Pancreas (tissue), 10 donors: ENCODE results near the gene BAHCC1. TPM values are rescaled to one million over a fixed set of nuclear protein-coding genes. Genes with fewer than 3 reads are reported as not detected.
A peak's percentile ranks its signal among the peaks of the same experiment; 100 is the strongest.
"Not testable (repeated sequence)": the region's sequence is repeated elsewhere in the genome, so short reads cannot be mapped to it uniquely, and the experiment has no call there.

Experiments
- ATAC-seq, 4 donors: fragments of 200-7000 bp; cut with Tn5 transposase; one replicate each; pipeline versions ENCODE4 v1.8.0 to v1.9.1; 2020; ENCODE audit warnings: mild to moderate bottlenecking in 4 of 4, moderate library complexity in 4 of 4
- DNase-seq, 6 donors: peaks; one replicate each; pipeline ENCODE4 v3.0.0-alpha.2; 2020
- FAIRE-seq: peaks from 2 replicates; lab custom pipeline; 2012; peaks lifted over from hg19 to GRCh38; lab: Jason Lieb, UNC
- H3K27ac ChIP-seq, 4 donors: fragments of 200-600 bp; sonication (generic); 1 replicate in 3 of 4; 2 replicates in 1 of 4; pipeline versions ENCODE4 v1.5.0 to v1.8.0; 2020
- H3K27me3 ChIP-seq, 4 donors: fragments of 200-600 bp; one replicate each; pipeline ENCODE4 v1.8.0; 2021
- H3K36me3 ChIP-seq, 3 donors: fragments of 200-600 bp; sonication (generic) in 1 of 3; one replicate each; pipeline versions ENCODE4 v1.5.0 to v1.8.0; 2020 to 2021
- H3K4me1 ChIP-seq, 3 donors: fragments of 200-600 bp; one replicate each; pipeline ENCODE4 v1.8.0; 2021
- H3K4me3 ChIP-seq, 4 donors: fragments of 200-600 bp; sonication (generic) in 2 of 4; one replicate each; pipeline versions ENCODE4 v1.5.0 to v1.8.0; 2020 to 2021
- H3K9me3 ChIP-seq, 4 donors: fragments of 200-600 bp; one replicate each; pipeline ENCODE4 v1.8.0; 2021
- WGBS, 2 donors: extraction: QIAGEN DNeasy Blood & Tissue Kit; methylation state at CpG; one replicate each; pipeline ENCODE4 v1.1.7; 2013; 5-methylcytosine and 5-hydroxymethylcytosine counted together
- intact Hi-C, 3 donors: fragments of 100-400 bp; cut with DNase I; formaldehyde crosslinking; loops; one replicate each; pipeline versions ENCODE4 v1.11.1 to v1.14.2; 2022
- polyA plus RNA-seq, 2 donors: library from polyadenylated mRNA; stranded (reverse); fragments of 200-250 nt; gene quantifications; one replicate each; pipeline ENCODE4 v1.2.3, GENCODE V29; 2013
- total RNA-seq, 6 donors: library from RNA; stranded (reverse); fragmentation: NEBNext Ultra II Directional in 4 of 6; extraction: Animal tissue kit (Norgen Biotek cat#: 25700) in 4 of 6; gene quantifications; one replicate each; pipeline versions ENCODE4 v1.2.1 to v1.2.4, GENCODE V29; 2021 to 2023
- TF ChIP-seq, protein P1 (sequence below), 4 donors: fragments of 200-600 bp; sonication (generic) in 3 of 4; IDR thresholded peaks; one replicate each; pipeline versions ENCODE4 v1.5.0 to v1.8.0; 2021; ENCODE audit warnings: antibody characterized with exemption in 4 of 4
- donor health status: healthy with polysubstance abuse.
- donor health status: DM: no; HTN: no; CAD: no; lungs with moderate emphysema.
- donor health status: DM: no; HTN: no; CAD: no.
- donor health status: control.
- donor health status: control.
- donor health status: Bipolar disorder and iron deficiency.
- donor health status: DM: yes; HTN: yes; CAD: no.
- donor health status: DM: no; HTN: no; CAD: no.
- donor health status: DM: no; HTN: no; CAD: no.
- donor health status: DM: yes; HTN: yes; CAD: no.

The BAHCC1 gene
- total and polyA plus RNA-seq, 8 donors, result 8.0 to 24.1 (median 10.5) TPM

DNA sequence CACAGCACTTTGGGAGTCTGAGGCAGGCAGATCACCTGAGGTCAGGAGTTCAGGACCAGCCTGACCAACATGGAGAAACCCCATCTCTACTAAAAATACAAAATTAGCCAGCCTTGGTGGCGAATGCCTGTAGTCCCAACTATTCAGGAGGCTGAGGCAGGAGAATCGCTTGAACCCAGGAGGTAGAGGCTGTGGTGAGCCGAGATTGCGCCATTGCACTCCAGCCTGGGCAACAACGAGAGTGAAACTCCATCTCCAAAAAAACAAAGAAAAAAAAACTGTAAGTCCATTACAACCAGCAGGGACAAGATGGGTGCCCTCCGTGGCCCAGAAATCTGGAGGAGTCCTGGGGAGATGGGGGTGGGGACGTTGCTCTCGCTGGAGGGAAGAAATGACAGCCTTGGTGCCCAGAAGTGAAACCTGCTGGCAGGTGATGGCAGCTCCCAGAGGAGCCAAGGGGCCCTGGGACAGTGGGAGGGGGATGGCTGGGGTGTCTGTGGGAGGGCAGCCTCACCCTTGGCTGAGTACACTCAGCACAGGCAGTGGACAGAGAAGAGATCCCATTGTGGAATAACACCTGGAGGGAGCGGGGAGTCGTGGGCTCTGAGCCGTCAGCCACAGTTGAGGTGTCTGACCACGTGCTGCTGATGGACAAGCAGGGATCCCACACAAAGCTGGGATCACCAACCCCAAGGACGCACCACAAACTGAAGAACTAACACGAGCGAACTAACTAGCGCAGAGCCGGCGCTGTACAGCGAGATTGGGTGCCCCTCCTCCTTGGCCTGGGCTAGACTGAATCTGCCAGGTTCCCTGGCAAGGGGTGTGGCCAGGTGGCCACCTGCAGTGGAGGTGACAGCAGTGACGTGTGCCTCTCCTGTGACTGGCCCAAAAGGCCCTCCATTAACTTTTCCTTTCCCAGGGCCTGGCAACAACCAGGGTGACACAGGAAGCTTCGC, 46.9 kb upstream of the BAHCC1 start:
- 36 to 38% methylated on average over 21 of the region's 21 CpGs for WGBS, 2 donors
- H3K36me3 ChIP-seq, result no peaks in the 10 kb centered on the region
- peak; percentile 54 to 68 (median 64) for ATAC-seq
- TF ChIP-seq, protein P1, sequence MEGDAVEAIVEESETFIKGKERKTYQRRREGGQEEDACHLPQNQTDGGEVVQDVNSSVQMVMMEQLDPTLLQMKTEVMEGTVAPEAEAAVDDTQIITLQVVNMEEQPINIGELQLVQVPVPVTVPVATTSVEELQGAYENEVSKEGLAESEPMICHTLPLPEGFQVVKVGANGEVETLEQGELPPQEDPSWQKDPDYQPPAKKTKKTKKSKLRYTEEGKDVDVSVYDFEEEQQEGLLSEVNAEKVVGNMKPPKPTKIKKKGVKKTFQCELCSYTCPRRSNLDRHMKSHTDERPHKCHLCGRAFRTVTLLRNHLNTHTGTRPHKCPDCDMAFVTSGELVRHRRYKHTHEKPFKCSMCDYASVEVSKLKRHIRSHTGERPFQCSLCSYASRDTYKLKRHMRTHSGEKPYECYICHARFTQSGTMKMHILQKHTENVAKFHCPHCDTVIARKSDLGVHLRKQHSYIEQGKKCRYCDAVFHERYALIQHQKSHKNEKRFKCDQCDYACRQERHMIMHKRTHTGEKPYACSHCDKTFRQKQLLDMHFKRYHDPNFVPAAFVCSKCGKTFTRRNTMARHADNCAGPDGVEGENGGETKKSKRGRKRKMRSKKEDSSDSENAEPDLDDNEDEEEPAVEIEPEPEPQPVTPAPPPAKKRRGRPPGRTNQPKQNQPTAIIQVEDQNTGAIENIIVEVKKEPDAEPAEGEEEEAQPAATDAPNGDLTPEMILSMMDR (IDR thresholded peaks at IDR 0.05), result no peak
- peaks cover 0 to 29% (median 16%) of the 10 kb centered on the region in 3 donors for H3K4me1 ChIP-seq
- FAIRE-seq, result no peak
- peak overlapping the region in 1 of 4 donors; percentile 25 for H3K4me3 ChIP-seq
- H3K27me3 ChIP-seq, result no peaks in the 10 kb centered on the region
- intact Hi-C loops, result no loop called here
- peak; percentile 79 to 96 (median 91) for DNase-seq
- H3K27ac ChIP-seq, result peak overlapping the region; percentile 66 to 81 (median 71)
- H3K9me3 ChIP-seq, result no peaks in the 10 kb centered on the region

DNA sequence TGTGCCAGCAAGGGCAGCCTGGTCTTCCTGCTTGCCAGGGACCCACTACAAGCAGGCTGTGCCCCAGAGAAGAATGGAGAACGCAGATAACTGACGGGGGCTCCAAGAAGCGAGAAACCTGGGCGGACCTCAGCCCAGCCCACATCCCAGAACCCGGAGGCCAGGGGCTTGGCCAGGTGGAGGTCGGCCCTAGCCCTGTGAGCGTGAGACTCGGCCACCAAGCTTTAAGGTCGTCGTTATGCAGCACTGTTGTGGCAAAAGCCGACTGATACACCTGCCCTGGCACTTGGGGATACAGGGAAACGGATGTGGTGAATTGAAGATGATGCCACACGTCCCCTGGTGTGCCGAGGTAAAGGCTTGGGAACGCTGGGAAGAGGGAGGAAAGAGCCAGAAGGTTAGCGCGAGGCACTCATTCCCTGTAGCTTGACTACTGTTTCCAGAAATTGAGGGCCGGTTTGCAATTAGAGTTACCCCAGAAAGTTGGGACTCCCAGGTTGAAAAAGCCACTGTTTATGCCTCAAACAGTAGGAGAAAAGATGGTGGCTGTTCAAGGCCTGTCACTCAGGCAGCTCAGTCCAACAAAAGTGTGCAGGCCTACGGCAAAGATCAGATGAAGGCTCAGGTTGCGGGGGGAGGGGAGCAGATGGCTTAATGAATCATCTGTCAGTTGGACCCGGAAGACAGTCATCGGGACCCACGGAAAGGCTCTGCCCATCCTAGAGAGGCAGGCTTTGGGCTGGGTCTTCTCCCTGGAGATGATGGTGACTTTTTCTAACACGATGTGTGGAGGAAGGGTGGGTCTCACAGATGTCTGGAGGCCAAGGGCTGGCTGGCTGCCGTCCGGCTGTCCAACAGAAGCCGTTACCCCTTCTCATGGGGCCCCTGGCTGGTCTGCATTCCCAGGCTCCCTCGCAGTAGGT, 45.6 kb upstream of the BAHCC1 start:
- H3K4me1 ChIP-seq, result peaks cover 6 to 35% (median 22%) of the 10 kb centered on the region in 3 donors
- peak overlapping the region; percentile 66 to 81 (median 71) for H3K27ac ChIP-seq
- no peaks in the 10 kb centered on the region for H3K9me3 ChIP-seq
- TF ChIP-seq, protein P1 (IDR thresholded peaks at IDR 0.05), result no peak
- no peaks in the 10 kb centered on the region for H3K27me3 ChIP-seq
- ATAC-seq (no peak), FAIRE-seq (no peak), DNase-seq (peak in 2 of 6 donors; percentile 34 to 46)
- no peak overlapping the region for H3K4me3 ChIP-seq
- no peaks in the 10 kb centered on the region for H3K36me3 ChIP-seq
- intact Hi-C loops, result no loop called here
- WGBS, 2 donors, result 92 to 93% methylated on average over 28 of the region's 28 CpGs

DNA sequence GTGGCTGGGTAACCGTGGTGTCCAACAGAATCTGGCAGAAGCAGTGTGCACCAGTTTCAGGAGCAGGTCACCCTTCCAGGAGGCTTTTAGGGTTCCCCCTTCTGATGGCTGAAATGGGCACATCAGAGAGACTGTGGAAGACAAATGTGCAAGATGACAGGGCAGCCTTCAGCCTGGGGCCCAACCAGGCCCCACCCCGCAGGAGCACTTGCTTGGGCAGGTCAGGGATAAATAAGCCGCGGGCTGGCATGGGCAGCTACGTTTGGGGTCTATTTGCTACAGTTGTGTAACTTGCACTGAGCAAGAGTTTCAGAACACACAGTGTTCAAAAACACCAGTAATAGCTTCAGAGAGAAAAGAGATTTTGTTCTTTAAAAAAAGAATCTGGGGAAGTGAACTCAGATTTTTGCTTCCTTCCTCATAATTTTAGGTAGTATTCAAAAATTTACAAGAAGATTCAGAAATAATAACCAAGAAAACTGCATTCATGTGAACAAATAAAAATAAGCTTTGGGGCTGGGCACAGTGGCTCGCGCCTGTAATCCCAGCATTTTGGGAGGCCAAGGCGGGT, 44.9 kb upstream of the BAHCC1 start:
- no peak overlapping the region for H3K4me3 ChIP-seq
- H3K9me3 ChIP-seq, result no peaks in the 10 kb centered on the region
- H3K4me1 ChIP-seq, result peaks cover 6 to 37% (median 22%) of the 10 kb centered on the region in 3 donors
- H3K36me3 ChIP-seq, result no peaks in the 10 kb centered on the region
- no peaks in the 10 kb centered on the region for H3K27me3 ChIP-seq
- peak in 1 of 6 donors; percentile 21 for DNase-seq
- no peak overlapping the region for H3K27ac ChIP-seq
- TF ChIP-seq, protein P1 (IDR thresholded peaks at IDR 0.05), result no peak
- no peak for FAIRE-seq
- intact Hi-C loops, result no loop called here
- 86 to 90% methylated on average over 8 of the region's 8 CpGs for WGBS, 2 donors
- ATAC-seq, result no peak

DNA sequence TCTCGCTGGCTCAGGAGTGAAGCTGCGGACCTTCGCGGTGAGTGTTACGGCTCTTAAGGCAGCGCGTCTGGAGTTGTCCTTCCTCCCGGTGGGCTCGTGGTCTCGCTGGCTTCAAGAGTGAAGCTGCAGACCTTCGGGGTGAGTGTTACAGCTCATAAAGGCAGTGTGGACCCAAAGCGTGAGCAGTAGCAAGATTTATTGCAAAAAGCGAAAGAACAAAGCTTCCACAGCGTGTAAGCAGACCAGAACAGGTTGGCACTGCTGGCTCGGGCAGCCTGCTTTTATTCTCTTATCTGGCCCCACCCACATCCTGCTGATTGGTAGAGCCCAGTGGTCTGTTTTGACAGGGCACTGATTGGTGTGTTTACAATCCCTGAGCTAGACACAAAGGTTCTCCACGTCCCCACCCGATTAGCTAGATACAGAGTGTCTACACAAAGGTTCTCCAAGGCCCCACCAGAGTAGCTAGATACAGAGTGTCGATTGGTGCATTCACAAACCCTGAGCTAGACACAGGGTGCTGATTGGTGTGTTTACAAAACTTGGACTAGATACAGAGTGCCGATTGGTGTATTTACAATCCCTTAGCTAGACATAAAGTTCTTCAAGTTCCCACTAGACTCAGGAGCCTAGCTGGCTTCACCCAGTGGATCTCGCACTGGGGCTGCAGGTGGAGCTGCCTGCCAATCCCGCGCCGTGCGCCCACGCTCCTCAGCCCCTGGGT, 43.8 kb upstream of the BAHCC1 start:
- H3K4me3 ChIP-seq, ATAC-seq, H3K27ac ChIP-seq, intact Hi-C loops, H3K36me3 ChIP-seq, H3K27me3 ChIP-seq, H3K9me3 ChIP-seq, FAIRE-seq: not testable (repeated sequence)
- 75 to 84% methylated on average over 22 to 25 of the region's 25 CpGs for WGBS, 2 donors
- peaks cover 6 to 37% (median 22%) of the 10 kb centered on the region in 3 donors for H3K4me1 ChIP-seq
- peak in 1 of 6 donors; percentile 25 for DNase-seq

DNA sequence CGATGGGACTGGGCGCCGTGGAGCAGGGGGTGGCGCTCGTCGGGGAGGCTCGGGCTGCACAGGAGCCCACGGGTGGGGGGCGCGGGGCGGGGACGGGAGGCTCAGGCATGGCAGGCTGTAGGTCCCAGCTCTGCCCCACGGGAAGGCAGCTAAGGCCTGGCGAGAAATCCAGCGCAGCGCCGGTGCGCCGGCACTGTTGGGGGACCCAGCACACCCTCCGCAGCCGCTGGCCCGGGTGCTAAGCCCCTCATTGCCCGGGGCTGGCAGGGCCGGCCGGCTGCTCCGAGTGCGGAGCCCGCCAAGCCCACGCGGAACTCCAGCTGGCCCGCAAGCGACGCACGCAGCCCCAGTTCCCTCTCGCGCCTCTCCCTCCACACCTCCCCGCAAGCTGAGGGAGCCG, 43.2 kb upstream of the BAHCC1 start:
- WGBS, 2 donors, result 92 to 94% methylated on average over 26 to 38 of the region's 38 CpGs
- H3K36me3 ChIP-seq, H3K4me3 ChIP-seq, ATAC-seq, H3K9me3 ChIP-seq, H3K27me3 ChIP-seq, intact Hi-C loops, FAIRE-seq, H3K27ac ChIP-seq: not testable (repeated sequence)
- peaks cover 6 to 31% (median 22%) of the 10 kb centered on the region in 3 donors for H3K4me1 ChIP-seq
- peak in 1 of 6 donors; percentile 38 for DNase-seq
